Stimulated activated naive CD8-positive, alpha-beta T cell treated with anti-CD3 and anti-CD28 coated beads, Interleukin-15, Interleukin-2, amounts not matched to agents 100 ng/mL and 50 ng/mL, for 24 hours (primary cell): ENCODE results near the gene TPM1.

Experiments
- H3K27ac Mint-ChIP-seq: one replicate; pipeline ENCODE4 v1.8.0; 2021; ENCODE audit warnings: mild to moderate bottlenecking, mixed read lengths
- H3K27me3 Mint-ChIP-seq: one replicate; pipeline ENCODE4 v1.8.0; 2021; ENCODE audit warnings: mixed read lengths
- H3K36me3 Mint-ChIP-seq: one replicate; pipeline ENCODE4 v1.8.0; 2021; ENCODE audit warnings: low read depth, mixed read lengths
- H3K4me1 Mint-ChIP-seq: one replicate; pipeline ENCODE4 v1.8.0; 2021; ENCODE audit warnings: low read depth, mixed read lengths
- H3K4me3 Mint-ChIP-seq: one replicate; pipeline ENCODE4 v1.8.0; 2021; ENCODE audit warnings: mild to moderate bottlenecking, mixed read lengths
- H3K9me3 Mint-ChIP-seq: one replicate; pipeline ENCODE4 v1.8.0; 2021; ENCODE audit warnings: mixed read lengths

The TPM1 gene

GRCh38 chr15:63079947-63080626, 37.5 kb downstream of the TPM1 start:
- no peaks in the 10 kb centered on the region for H3K9me3 Mint-ChIP-seq
- H3K36me3 Mint-ChIP-seq = no peaks in the 10 kb centered on the region
- H3K27me3 Mint-ChIP-seq = no peaks in the 10 kb centered on the region
- H3K4me1 Mint-ChIP-seq = no peaks in the 10 kb centered on the region
- no peak overlapping the region for H3K27ac Mint-ChIP-seq
- H3K4me3 Mint-ChIP-seq = no peak overlapping the region

GRCh38 chr15:63080634-63081250, 38.2 kb downstream of the TPM1 start:
- Mint-ChIP-seq H3K27me3 (no peaks in the 10 kb centered on the region), H3K36me3 (no peaks in the 10 kb centered on the region), H3K9me3 (no peaks in the 10 kb centered on the region), H3K4me1 (no peaks in the 10 kb centered on the region), H3K27ac (no peak overlapping the region), H3K4me3 (no peak overlapping the region)

GRCh38 chr15:63082366-63082765, 39.8 kb downstream of the TPM1 start:
- Mint-ChIP-seq H3K4me1 (no peaks in the 10 kb centered on the region), H3K27me3 (no peaks in the 10 kb centered on the region), H3K9me3 (no peaks in the 10 kb centered on the region), H3K4me3 (no peak overlapping the region), H3K36me3 (no peaks in the 10 kb centered on the region), H3K27ac (no peak overlapping the region)

GRCh38 chr15:63083044-63083443, 40.5 kb downstream of the TPM1 start:
- H3K9me3 Mint-ChIP-seq = no peaks in the 10 kb centered on the region

GRCh38 chr15:63083541-63083940, 41.0 kb downstream of the TPM1 start:
- Mint-ChIP-seq H3K4me3 (no peak overlapping the region), H3K27me3 (no peaks in the 10 kb centered on the region), H3K27ac (no peak overlapping the region), H3K9me3 (no peaks in the 10 kb centered on the region), H3K4me1 (no peaks in the 10 kb centered on the region), H3K36me3 (no peaks in the 10 kb centered on the region)

More at GRCh38 chr15:63083044-63083443, 40.5 kb downstream of the TPM1 start:
- no peaks in the 10 kb centered on the region for H3K27me3 Mint-ChIP-seq
- no peak overlapping the region for H3K4me3 Mint-ChIP-seq
- H3K27ac Mint-ChIP-seq = no peak overlapping the region
- no peaks in the 10 kb centered on the region for H3K4me1 Mint-ChIP-seq
- H3K36me3 Mint-ChIP-seq = no peaks in the 10 kb centered on the region

- Mint-ChIP-seq H3K4me1 (no peaks in the 10 kb centered on the region), H3K27ac (no peak overlapping the region), H3K9me3 (no peaks in the 10 kb centered on the region), H3K4me3 (no peak overlapping the region), H3K36me3 (no peaks in the 10 kb centered on the region), H3K27me3 (no peaks in the 10 kb centered on the region)
Measured at GRCh38 chr15:63084806-63085205, 42.3 kb downstream of the TPM1 start.

- no peaks in the 10 kb centered on the region for H3K36me3 Mint-ChIP-seq
- no peaks in the 10 kb centered on the region for H3K9me3 Mint-ChIP-seq
- no peaks in the 10 kb centered on the region for H3K27me3 Mint-ChIP-seq
- no peaks in the 10 kb centered on the region for H3K4me1 Mint-ChIP-seq
- no peak overlapping the region for H3K4me3 Mint-ChIP-seq
- no peak overlapping the region for H3K27ac Mint-ChIP-seq
Measured at GRCh38 chr15:63085289-63085688, 42.7 kb downstream of the TPM1 start.

- H3K9me3 Mint-ChIP-seq = no peaks in the 10 kb centered on the region
- H3K27me3 Mint-ChIP-seq = no peaks in the 10 kb centered on the region
- no peak overlapping the region for H3K27ac Mint-ChIP-seq
- no peaks in the 10 kb centered on the region for H3K36me3 Mint-ChIP-seq
- H3K4me3 Mint-ChIP-seq = no peak overlapping the region
- H3K4me1 Mint-ChIP-seq = no peaks in the 10 kb centered on the region
Measured at GRCh38 chr15:63086271-63086670, 43.7 kb downstream of the TPM1 start.

GRCh38 chr15:63086947-63087346, 44.4 kb downstream of the TPM1 start:
- no peak overlapping the region for H3K4me3 Mint-ChIP-seq
- H3K9me3 Mint-ChIP-seq = no peaks in the 10 kb centered on the region
- H3K27me3 Mint-ChIP-seq = no peaks in the 10 kb centered on the region
- H3K4me1 Mint-ChIP-seq = no peaks in the 10 kb centered on the region
- no peak overlapping the region for H3K27ac Mint-ChIP-seq
- no peaks in the 10 kb centered on the region for H3K36me3 Mint-ChIP-seq

GRCh38 chr15:63088533-63089245, 46.1 kb downstream of the TPM1 start:
- H3K9me3 Mint-ChIP-seq = no peaks in the 10 kb centered on the region
- no peak overlapping the region for H3K4me3 Mint-ChIP-seq
- no peak overlapping the region for H3K27ac Mint-ChIP-seq
- H3K36me3 Mint-ChIP-seq = no peaks in the 10 kb centered on the region
- no peaks in the 10 kb centered on the region for H3K4me1 Mint-ChIP-seq
- H3K27me3 Mint-ChIP-seq = no peaks in the 10 kb centered on the region

- Mint-ChIP-seq H3K4me1 (no peaks in the 10 kb centered on the region), H3K27me3 (no peaks in the 10 kb centered on the region), H3K9me3 (no peaks in the 10 kb centered on the region), H3K36me3 (no peaks in the 10 kb centered on the region), H3K4me3 (no peak overlapping the region), H3K27ac (no peak overlapping the region)
Measured at GRCh38 chr15:63089260-63090043, 46.9 kb downstream of the TPM1 start.

- Mint-ChIP-seq H3K36me3 (no peaks in the 10 kb centered on the region), H3K4me3 (no peak overlapping the region), H3K27me3 (no peaks in the 10 kb centered on the region), H3K9me3 (no peaks in the 10 kb centered on the region), H3K4me1 (no peaks in the 10 kb centered on the region), H3K27ac (no peak overlapping the region)
Measured at GRCh38 chr15:63090472-63090871, 47.9 kb downstream of the TPM1 start.

GRCh38 chr15:63090887-63091286, 48.3 kb downstream of the TPM1 start:
- Mint-ChIP-seq H3K27ac (no peak overlapping the region), H3K4me3 (no peak overlapping the region), H3K27me3 (no peaks in the 10 kb centered on the region), H3K9me3 (no peaks in the 10 kb centered on the region), H3K4me1 (no peaks in the 10 kb centered on the region), H3K36me3 (no peaks in the 10 kb centered on the region)

- H3K27ac Mint-ChIP-seq = no peak overlapping the region
- H3K36me3 Mint-ChIP-seq = no peaks in the 10 kb centered on the region
- H3K27me3 Mint-ChIP-seq = no peaks in the 10 kb centered on the region
- H3K4me3 Mint-ChIP-seq = no peak overlapping the region
- H3K4me1 Mint-ChIP-seq = no peaks in the 10 kb centered on the region
- no peaks in the 10 kb centered on the region for H3K9me3 Mint-ChIP-seq
Measured at GRCh38 chr15:63091679-63092446, 49.3 kb downstream of the TPM1 start.
